HG02588 (cell line): ENCODE measurements around the gene GDAP2.

Experiments
- ATAC-seq: cut with Tn5 transposase; IDR thresholded peaks from one replicate; pipeline ENCODE4 v1.9.1; 2021; ENCODE audit warnings: mild to moderate bottlenecking, moderate library complexity; ENCODE audit not compliant: unreplicated experiment

GDAP2 gene

DNA sequence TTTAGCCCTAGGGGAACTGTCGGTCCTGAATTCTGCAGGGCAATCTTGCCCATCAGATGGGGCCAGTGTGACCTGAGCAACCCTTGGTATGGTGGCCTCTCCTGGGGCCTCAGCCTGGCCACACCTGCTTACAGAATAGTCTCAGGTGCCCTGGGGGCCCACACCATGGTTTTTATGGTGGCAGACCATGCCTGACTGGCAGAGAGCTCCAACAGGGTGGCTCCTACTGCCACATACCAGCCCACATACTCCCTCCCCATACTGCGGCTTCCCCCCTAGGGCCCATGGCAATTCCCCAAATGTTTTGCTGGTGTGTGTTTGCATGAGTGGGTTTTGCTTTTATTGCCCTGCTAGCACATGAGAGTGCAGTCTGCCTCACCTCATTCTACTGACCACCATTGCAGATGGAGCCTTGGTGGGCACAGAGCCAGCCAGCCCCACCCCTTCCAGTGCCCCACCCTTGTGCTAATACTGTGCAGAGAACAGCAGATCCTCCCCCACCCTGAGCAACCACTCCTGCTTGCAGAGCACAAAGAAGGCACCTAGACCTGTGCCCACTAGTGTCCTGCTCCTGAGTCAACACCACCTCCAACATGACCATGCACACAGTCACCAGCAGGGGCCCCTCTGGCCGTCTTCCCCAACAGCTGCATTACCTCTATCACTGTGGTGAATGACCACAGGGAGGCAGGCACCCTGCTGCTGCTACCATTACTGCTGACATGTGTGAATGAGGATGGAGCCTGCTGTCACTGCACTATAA lies 86.8 kb downstream of the GDAP2 start:
- ATAC-seq, result no peak

- no peak for ATAC-seq
These were observed 88.2 kb downstream of the GDAP2 start for GRCh38 chr1:117841117-117841650.

- ATAC-seq, result no peak
These were observed 90.5 kb downstream of the GDAP2 start for GRCh38 chr1:117838911-117839310.

DNA sequence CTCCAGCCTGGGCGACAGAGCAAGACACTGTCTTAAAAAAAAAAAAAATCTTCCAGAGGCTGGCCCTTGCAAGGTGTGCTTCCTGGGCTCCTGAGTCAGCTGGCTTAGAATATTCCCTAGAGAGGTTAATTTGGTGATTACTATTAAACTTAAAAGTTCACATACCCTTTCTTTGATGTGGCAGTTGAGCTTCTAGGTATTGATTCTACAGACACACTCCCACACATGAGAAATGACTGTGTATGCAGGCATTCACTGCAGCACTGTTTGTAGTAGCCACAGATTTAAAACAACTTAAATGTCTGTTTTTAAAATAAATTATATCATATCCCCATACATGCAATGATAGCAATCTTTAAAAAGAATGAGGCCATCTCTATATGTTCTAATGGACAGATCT lies 93.4 kb downstream of the GDAP2 start:
- ATAC-seq, result no peak

DNA sequence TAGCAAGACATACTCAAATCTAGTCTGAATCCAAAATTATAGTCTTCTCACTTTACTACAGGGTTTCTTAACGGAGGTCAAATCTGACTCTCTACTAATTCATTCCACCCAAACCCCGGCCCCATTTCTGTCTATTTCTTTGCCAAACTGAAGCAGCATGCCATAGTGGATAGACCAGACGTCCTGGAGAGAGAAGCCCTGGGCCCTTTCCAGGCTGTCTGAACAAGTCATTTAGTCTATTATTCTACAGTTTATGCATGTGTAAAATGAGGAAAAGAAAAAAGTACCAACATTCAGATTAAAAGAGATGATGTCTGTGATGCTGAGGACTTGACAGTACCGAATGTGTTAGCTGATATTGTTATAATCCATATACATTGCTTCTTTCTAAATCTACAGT lies 95.0 kb downstream of the GDAP2 start:
- ATAC-seq, result no peak

DNA sequence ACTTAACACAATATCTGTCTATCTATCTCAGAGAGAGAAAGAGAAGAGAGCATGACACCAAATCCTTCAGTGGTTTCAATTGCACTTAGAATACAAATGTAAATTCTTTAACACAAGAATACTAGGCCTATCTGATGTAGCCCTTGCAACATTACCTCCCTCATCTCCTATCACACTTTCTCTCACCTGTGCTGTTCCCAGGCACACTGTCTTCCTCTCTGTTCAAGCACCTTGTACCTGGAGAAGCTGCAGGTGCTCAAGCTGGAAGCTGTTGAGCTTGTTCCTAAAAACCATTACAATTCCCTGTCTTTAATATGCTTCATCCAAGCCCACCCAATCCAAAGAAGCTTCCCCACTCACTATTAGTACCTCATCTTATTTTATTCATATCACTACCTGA lies 97.0 kb downstream of the GDAP2 start:
- no peak for ATAC-seq

DNA sequence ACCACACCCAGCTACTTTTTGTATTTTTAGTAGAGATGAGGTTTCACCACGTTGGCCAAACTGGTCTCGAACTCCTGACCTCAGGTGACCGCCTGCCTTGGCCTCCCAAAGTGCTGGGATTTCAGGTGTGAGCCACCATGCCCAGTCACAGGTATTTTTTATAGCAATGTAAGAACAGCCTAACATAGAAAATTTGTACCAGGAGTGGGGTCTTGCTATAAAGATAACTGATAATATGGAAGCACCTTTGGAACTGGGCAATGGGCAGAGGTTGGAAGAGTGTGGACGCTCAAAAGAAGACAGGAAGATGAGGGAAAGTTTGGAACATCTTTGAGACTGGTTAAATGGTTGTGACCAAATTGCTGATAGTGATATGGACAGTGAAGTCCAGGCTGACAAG lies 99.2 kb downstream of the GDAP2 start:
- no peak for ATAC-seq

GRCh38 chr1:117828201-117828600 lies 101.2 kb downstream of the GDAP2 start:
- ATAC-seq, result no peak

DNA sequence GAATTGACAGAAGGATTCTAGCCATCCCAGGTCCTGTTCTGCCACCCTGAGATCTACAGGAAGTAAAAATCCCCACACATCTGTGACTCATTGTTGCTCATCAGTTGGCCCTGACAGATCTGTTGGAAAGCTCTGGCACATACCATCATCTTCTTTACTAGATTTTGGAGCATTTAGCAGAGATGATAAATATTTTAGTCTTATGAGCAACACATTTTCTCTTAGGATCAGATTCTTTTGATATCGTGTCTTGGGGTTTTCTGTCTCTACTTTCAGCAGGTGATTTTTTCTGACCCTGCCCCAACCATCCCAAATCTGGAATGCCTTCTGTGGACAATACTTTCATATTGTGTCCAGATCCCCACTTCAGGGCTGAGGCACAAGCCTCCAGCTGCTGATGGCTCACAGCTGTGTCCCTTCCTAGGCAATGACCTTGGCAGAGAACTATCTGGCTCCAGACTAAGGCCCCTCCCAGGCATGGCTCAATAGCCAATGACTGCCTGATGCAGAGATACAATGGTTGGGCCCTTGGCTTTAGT lies 102.8 kb downstream of the GDAP2 start:
- no peak for ATAC-seq

DNA sequence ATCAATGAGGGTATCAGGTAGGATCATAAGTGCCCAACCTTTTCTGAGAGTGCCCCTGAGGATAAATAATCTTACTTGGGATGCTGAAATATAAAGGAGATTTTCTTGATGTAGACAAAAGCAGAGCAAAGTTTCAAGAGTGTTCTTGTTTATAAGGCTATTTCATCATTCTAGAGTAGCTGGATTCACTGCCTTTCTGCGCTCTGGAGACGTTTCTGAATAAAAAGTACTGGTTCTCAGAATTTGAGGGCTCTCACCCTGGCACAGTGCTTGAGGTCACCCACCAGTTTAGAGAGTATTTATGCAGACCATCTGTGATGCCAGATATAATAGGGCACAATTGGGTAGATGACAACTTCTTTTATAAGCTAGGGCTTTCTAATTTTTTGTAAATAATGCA lies 103.3 kb downstream of the GDAP2 start:
- ATAC-seq, result no peak

DNA sequence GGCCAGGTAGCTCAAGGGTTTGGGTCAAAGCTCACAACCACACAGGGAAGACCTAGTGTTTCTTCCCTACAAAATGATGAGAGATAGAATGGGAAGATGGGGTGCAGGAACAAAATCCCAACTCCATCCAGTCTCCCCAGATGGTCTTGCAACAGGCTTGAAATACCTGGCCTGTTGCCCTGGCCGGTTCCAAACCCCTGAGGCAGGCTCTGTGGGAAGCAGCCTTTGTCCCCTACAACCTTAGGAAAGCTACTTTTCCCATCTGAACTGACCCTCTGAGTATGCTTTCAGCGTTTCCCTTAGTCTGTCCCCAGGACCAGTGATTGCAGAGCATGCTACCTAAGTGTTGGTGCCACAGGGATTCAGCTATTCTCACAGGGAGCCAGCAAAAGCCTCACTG lies 104.0 kb downstream of the GDAP2 start:
- no peak for ATAC-seq

DNA sequence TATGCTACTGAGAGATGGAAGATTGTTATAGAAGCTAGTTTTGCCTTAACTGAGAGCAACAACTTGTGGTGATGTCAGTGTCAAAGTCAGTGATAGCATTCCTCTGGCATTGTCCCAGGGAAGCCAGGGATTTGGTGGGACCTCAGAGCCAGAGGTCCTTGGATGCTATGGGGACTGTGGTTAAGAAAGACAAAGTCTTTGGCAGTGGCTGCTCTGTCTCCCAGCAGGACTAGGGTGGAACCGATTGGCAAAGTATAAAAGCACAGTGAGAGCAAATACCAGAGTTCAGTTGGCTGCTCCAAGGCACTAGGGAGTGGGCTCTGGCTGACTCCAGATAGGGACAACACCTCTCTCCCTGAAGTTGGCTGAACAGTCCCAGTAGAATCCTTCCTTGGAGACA lies 104.8 kb downstream of the GDAP2 start:
- no peak for ATAC-seq

DNA sequence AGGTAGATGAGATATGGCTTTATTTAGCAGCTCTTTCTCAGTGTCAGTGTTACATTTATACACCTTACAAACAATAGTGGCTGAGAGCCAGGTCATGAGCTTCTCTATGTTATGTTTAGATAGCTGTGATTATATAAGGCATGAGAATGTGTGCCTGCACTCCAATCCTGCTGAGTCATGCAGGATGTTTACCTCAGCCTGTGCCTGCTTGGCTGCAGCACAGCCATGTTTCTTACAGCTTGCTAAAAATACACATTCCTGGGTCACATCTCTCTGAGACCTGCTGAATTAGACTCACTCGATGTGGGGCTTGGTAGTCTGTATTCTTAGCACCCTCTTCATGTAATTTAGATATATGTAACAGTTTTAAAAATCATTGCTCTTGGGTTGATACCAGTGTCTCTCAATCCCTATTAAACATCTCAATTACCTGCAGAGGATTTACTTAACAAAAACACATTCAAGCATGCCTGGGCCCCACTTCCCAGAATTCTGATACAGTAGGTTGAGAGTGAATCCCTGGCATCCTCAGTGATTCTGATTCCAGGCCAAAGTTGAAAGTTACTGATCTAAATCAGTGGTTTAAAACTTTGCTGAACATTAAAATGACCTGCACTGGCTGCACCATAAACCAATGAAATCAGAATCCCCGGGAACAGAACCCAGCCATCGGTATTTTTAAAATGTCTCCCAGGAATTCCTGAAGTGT lies 107.5 kb downstream of the GDAP2 start:
- ATAC-seq, result no peak

DNA sequence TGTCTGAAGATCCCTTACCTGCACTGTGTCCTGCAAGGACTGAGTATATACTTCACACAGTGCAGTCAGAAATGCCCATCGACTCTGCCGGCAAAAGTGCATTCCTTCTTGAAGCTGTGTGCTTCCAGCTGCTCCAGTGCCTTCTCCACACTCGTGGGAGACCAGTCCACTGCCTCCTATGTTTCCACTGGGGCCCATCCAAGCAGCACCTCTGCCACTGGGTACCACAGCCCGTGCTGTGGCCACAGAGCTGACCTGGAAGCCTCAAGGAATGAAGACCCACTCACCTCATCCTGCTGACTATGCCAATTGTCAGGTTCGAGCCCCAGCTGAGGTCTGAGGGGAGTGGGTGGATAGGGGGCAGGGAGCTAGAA lies 108.1 kb downstream of the GDAP2 start:
- ATAC-seq, result no peak

DNA sequence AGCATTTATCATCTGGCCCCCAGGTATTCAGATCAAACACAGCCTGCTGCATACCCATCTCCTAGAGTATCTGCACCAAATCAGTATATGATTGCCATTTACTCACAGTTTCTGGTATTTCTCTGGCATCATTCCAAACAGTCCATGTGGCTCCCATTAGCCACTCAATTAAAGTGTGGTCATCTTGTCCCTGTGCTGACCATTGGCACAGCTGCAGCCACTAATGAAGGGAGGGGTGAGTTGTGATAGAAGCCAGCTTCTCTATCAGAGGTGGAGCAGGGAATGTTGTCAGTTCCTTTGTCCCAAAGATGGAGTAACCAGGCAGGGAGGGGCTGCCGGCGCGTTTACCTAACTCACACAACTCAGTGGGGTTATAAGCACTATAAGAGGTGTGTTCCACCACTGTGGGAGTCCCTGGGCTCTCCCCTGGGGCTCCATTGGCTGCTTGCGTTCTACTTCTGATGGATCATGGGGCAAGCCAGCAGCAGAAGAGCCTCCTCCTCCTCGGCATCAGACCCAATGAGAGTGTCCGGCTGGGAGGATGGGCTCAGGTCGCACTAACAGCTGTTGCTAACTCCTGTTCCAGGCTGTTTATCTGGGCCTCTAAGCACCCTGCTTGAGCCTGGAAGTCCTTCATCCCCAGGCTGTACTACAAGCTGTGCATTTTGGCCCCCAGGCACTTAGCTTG lies 108.6 kb downstream of the GDAP2 start:
- no peak for ATAC-seq

- ATAC-seq, result no peak
These were observed 109.3 kb downstream of the GDAP2 start for GRCh38 chr1:117820096-117820495.

- no peak for ATAC-seq
These were observed 110.1 kb downstream of the GDAP2 start for GRCh38 chr1:117819301-117819700.

GRCh38 chr1:117818456-117818855 lies 111.0 kb downstream of the GDAP2 start:
- no peak for ATAC-seq

DNA sequence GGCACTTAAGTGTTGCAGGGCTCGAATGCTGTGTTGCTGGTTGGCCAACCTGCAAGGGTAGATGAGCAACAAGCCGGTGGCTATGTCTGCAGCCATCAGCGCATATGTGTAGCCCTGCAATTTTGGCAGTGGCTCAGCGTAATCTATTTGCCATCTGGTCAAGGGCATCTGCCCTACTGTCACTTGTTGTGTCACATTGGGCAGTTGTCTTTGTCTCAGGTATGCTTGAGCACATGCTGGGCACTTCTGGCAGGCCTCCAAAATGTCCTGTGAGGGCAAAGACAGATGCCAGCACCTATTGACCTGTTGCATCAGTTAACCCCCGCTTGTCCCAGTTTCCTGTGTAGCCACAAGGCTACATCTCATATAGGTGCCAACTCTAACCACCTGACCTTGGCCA lies 111.8 kb downstream of the GDAP2 start:
- no peak for ATAC-seq

- ATAC-seq, result no peak
These were observed 113.5 kb downstream of the GDAP2 start for GRCh38 chr1:117815926-117816325.
